T follicular helper cell (primary cell): Measurements from ENCODE around the gene COL11A2.

Source experiments
- DNase-seq: peaks from one replicate; pipeline ENCODE4 v3.0.0-alpha.2; 2020; ENCODE audit warnings: low read depth

COL11A2 gene

GRCh38 chr6:33206864-33207551 is 14.7 kb upstream of the COL11A2 start:
- DNase-seq = no peak

GRCh38 chr6:33206027-33206863 is 14.0 kb upstream of the COL11A2 start:
- no peak for DNase-seq

- no peak for DNase-seq
Measured at GRCh38 chr6:33205191-33206026, 13.1 kb upstream of the COL11A2 start.

GRCh38 chr6:33204415-33205190 is 12.3 kb upstream of the COL11A2 start, which contains the start of gene HSD17B8:
TSS of gene HSD17B8 (plus strand) at chr6:33204655. CDS start at chr6:33204669, 14 bp downstream.
- peak; percentile 83 for DNase-seq

GRCh38 chr6:33204165-33204414 is 11.8 kb upstream of the COL11A2 start:
- no peak for DNase-seq

- no peak for DNase-seq
Measured at GRCh38 chr6:33203443-33204164, 11.3 kb upstream of the COL11A2 start.

GRCh38 chr6:33202799-33203198 is 10.5 kb upstream of the COL11A2 start:
- no peak for DNase-seq

GRCh38 chr6:33201935-33202334 is 9.7 kb upstream of the COL11A2 start:
- no peak for DNase-seq

- DNase-seq = no peak
Measured at GRCh38 chr6:33201147-33201545, 8.9 kb upstream of the COL11A2 start.

- DNase-seq = peak; percentile 99
Measured at GRCh38 chr6:33200219-33201146, 8.2 kb upstream of the COL11A2 start, which contains the start of the genes RXRB and SLC39A7. TSS of gene RXRB (minus strand) at chr6:33200665. CDS start at chr6:33200476, 189 bp downstream. TSS of gene SLC39A7 (plus strand) at chr6:33200867. CDS start at chr6:33201246, 379 bp downstream.

- DNase-seq = no peak
Measured at GRCh38 chr6:33199687-33200218, 7.5 kb upstream of the COL11A2 start.

GRCh38 chr6:33198853-33199436 is 6.7 kb upstream of the COL11A2 start:
- no peak for DNase-seq

GRCh38 chr6:33198159-33198852 is 6.0 kb upstream of the COL11A2 start:
- DNase-seq = no peak

- DNase-seq = no peak
Measured at GRCh38 chr6:33197431-33198048, 5.3 kb upstream of the COL11A2 start.

GRCh38 chr6:33195304-33196165 is 3.3 kb upstream of the COL11A2 start:
- DNase-seq = no peak

GRCh38 chr6:33194431-33194979 is 2.2 kb upstream of the COL11A2 start:
- no peak for DNase-seq

GRCh38 chr6:33193619-33194018 is 1.4 kb upstream of the COL11A2 start:
- DNase-seq = no peak
